SK-N-MC (cell line): ENCODE measurements around the gene KRT3.

ENCODE experiments used
- EZH2 ChIP-seq: fragments of 200-600 bp; sonication (generic); IDR thresholded peaks from one replicate; pipeline ENCODE4 v1.6.1; 2017; ENCODE audit warnings: antibody characterized with exemption
- POLR2AphosphoS5 ChIP-seq: IDR thresholded peaks from 2 replicates; pipeline ENCODE4 v1.6.1; 2012; ENCODE audit warnings: mild to moderate bottlenecking, low read depth, low read length, borderline replicate concordance

DNA sequence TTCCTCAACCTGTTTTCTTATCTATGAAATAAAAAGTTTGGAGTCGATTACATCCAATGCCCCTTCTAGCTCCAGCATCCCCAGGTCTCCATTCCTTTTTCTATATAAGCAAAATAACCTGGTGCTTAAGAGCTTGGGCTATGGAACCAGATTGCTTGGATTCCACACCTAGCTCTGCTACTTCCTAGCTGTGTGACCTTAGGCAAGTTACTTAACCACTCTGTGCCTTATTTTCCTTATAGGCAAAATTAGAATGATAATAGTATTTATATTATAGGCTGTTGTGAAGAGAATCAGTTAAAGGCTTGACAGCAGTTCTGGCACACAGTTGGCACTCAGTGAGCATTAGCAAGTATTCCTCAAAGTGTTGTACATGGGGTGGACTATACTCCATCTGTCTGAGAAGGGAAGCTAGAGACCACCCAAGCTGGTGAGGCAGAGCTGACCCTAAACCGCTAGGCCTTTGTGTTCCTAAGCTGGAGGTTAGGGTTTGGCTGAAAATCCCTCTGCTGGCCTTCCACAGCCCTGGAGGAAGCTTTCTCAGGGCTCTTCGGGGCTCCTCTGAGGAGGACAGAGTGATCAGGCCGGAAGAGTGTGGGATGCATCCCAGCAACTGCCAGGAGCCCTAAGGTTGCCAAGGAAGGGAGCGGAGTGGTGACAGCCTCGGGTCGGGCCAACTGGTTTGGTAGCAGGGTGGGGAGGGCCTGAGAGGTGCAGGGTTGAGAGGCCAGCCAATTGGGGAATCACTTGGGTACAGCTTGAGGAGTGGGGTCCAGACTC, 24.0 kb upstream of the KRT3 start:
- no peak for TF ChIP-seq EZH2
- TF ChIP-seq POLR2AphosphoS5: no peak
